SK-N-MC (cell line): ENCODE data around the gene GPX5.
"Not testable (repeated sequence)": the region's sequence is repeated elsewhere in the genome, so short reads cannot be mapped to it uniquely, and the experiment has no call there.

Source experiments
- DNase-seq: peaks from one replicate; pipeline ENCODE4 v3.0.0-alpha.2; 2011; ENCODE audit warnings: low read depth, low spot score
- H3K27ac ChIP-seq: fragments of 200-600 bp; sonication (generic); 2 replicates; pipeline ENCODE4 v1.5.1; 2016; ENCODE audit warnings: mixed run types
- H3K36me3 ChIP-seq: fragments of 200-600 bp; sonication (generic); 2 replicates; pipeline ENCODE4 v1.6.1; 2017; ENCODE audit warnings: antibody characterized with exemption, low read length, mixed read lengths; ENCODE audit not compliant: insufficient read depth
- H3K4me3 ChIP-seq: fragments of 200-600 bp; sonication (generic); 2 replicates; pipeline ENCODE4 v1.5.1; 2016
- H3K9ac ChIP-seq: fragments of 200-600 bp; sonication (generic); 2 replicates; pipeline ENCODE4 v1.8.0; 2017; ENCODE audit warnings: mixed run types, mixed read lengths; ENCODE audit not compliant: insufficient read length
- H3K9me3 ChIP-seq: fragments of 200-600 bp; sonication (generic); 2 replicates; pipeline ENCODE4 v1.6.1; 2017; ENCODE audit warnings: low read depth, mild to moderate bottlenecking, antibody characterized with exemption, low read length, moderate library complexity, mixed read lengths
- EZH2 ChIP-seq: fragments of 200-600 bp; sonication (generic); IDR thresholded peaks from one replicate; pipeline ENCODE4 v1.6.1; 2017; ENCODE audit warnings: antibody characterized with exemption
- FOXP2 ChIP-seq: optimal IDR thresholded peaks from 2 replicates; pipeline ENCODE3; 2011; ENCODE audit warnings: mild to moderate bottlenecking, moderate library complexity; ENCODE audit not compliant: insufficient read depth; ENCODE audit errors: extremely low read length, control extremely low read depth
- POLR2AphosphoS5 ChIP-seq: IDR thresholded peaks from 2 replicates; pipeline ENCODE4 v1.6.1; 2012; ENCODE audit warnings: mild to moderate bottlenecking, low read depth, low read length, borderline replicate concordance

GPX5 gene

GRCh38 chr6:28506807-28507475, 18.7 kb upstream of the GPX5 start:
- DNase-seq = no peak
- Histone ChIP-seq H3K36me3 (no peaks in the 10 kb centered on the region), H3K27ac (no peak overlapping the region), H3K9ac (no peak overlapping the region), H3K9me3 (no peaks in the 10 kb centered on the region), H3K4me3 (no peak overlapping the region)
- no peak for TF ChIP-seq FOXP2
- no peak for TF ChIP-seq POLR2AphosphoS5
- no peak for TF ChIP-seq EZH2

- H3K9ac ChIP-seq = no peak overlapping the region
- no peak for DNase-seq
- no peak overlapping the region for H3K27ac ChIP-seq
- H3K4me3 ChIP-seq = no peak overlapping the region
- no peak for TF ChIP-seq EZH2
- no peaks in the 10 kb centered on the region for H3K36me3 ChIP-seq
- no peaks in the 10 kb centered on the region for H3K9me3 ChIP-seq
These were observed 13.9 kb upstream of the GPX5 start for GRCh38 chr6:28511628-28512300.

- H3K36me3 ChIP-seq, H3K9me3 ChIP-seq, H3K4me3 ChIP-seq, DNase-seq, H3K9ac ChIP-seq, H3K27ac ChIP-seq: not testable (repeated sequence)
These were observed 13.3 kb upstream of the GPX5 start for GRCh38 chr6:28512387-28512786.

GRCh38 chr6:28515676-28516075, 10.0 kb upstream of the GPX5 start, which contains the start of gene GPX6:
Gene GPX6, minus strand, starts transcription at chr6:28515793. Its CDS starts 50 bp downstream, at chr6:28515743.
- Histone ChIP-seq H3K9me3 (no peaks in the 10 kb centered on the region), H3K4me3 (no peak within 1 kb of the TSS), H3K27ac (no peak within 1 kb of the TSS), H3K36me3 (no peaks in the 10 kb centered on the region), H3K9ac (no peak within 1 kb of the TSS)
- DNase-seq = no peak
- no peak for TF ChIP-seq FOXP2
- TF ChIP-seq EZH2 = no peak
- no peak for TF ChIP-seq POLR2AphosphoS5

- Histone ChIP-seq H3K36me3 (no peaks in the 10 kb centered on the region), H3K4me3 (no peak overlapping the region), H3K9ac (no peak overlapping the region), H3K9me3 (no peaks in the 10 kb centered on the region), H3K27ac (no peak overlapping the region)
- TF ChIP-seq FOXP2 (no peak), EZH2 (no peak), POLR2AphosphoS5 (no peak)
- DNase-seq = no peak
These were observed 7.7 kb upstream of the GPX5 start for GRCh38 chr6:28517964-28518363.

- Histone ChIP-seq H3K9me3 (no peaks in the 10 kb centered on the region), H3K27ac (no peak overlapping the region), H3K36me3 (no peaks in the 10 kb centered on the region), H3K4me3 (no peak overlapping the region), H3K9ac (no peak overlapping the region)
- DNase-seq = no peak
- no peak for TF ChIP-seq POLR2AphosphoS5
These were observed 3.0 kb upstream of the GPX5 start for GRCh38 chr6:28522594-28523240.

GRCh38 chr6:28523241-28523622, 2.4 kb upstream of the GPX5 start:
- Histone ChIP-seq H3K36me3 (no peaks in the 10 kb centered on the region), H3K9ac (no peak overlapping the region), H3K9me3 (no peaks in the 10 kb centered on the region), H3K27ac (no peak overlapping the region), H3K4me3 (no peak overlapping the region)
- DNase-seq = no peak
- TF ChIP-seq EZH2 (no peak), FOXP2 (no peak), POLR2AphosphoS5 (no peak)

GRCh38 chr6:28530777-28531176, 5.1 kb downstream of the GPX5 start:
- H3K4me3 ChIP-seq = no peak overlapping the region
- H3K9me3 ChIP-seq = no peaks in the 10 kb centered on the region
- TF ChIP-seq FOXP2 = no peak
- no peak for TF ChIP-seq POLR2AphosphoS5
- TF ChIP-seq EZH2 = no peak
- DNase-seq = no peak
- H3K36me3 ChIP-seq = no peaks in the 10 kb centered on the region
- no peak overlapping the region for H3K9ac ChIP-seq
- no peak overlapping the region for H3K27ac ChIP-seq

- H3K9me3 ChIP-seq = no peaks in the 10 kb centered on the region
These were observed 5.9 kb downstream of the GPX5 start for GRCh38 chr6:28531479-28532128.

More at GRCh38 chr6:28531479-28532128, 5.9 kb downstream of the GPX5 start:
- Histone ChIP-seq H3K27ac (no peak overlapping the region), H3K4me3 (no peak overlapping the region), H3K36me3 (no peaks in the 10 kb centered on the region), H3K9ac (no peak overlapping the region)
- TF ChIP-seq POLR2AphosphoS5 (no peak), FOXP2 (no peak), EZH2 (no peak)
- DNase-seq = no peak
